Superior temporal gyrus (tissue), 1 donor: ENCODE results near the gene DDIT4.
"Not testable (repeated sequence)": the region's sequence is repeated elsewhere in the genome, so short reads cannot be mapped to it uniquely, and the experiment has no call there.

Experiments
- DNase-seq: peaks from one replicate; pipeline ENCODE4 v3.0.0-alpha.2; 2016; ENCODE audit errors: extremely low spot score

DDIT4 gene, protein sequence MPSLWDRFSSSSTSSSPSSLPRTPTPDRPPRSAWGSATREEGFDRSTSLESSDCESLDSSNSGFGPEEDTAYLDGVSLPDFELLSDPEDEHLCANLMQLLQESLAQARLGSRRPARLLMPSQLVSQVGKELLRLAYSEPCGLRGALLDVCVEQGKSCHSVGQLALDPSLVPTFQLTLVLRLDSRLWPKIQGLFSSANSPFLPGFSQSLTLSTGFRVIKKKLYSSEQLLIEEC

DNA sequence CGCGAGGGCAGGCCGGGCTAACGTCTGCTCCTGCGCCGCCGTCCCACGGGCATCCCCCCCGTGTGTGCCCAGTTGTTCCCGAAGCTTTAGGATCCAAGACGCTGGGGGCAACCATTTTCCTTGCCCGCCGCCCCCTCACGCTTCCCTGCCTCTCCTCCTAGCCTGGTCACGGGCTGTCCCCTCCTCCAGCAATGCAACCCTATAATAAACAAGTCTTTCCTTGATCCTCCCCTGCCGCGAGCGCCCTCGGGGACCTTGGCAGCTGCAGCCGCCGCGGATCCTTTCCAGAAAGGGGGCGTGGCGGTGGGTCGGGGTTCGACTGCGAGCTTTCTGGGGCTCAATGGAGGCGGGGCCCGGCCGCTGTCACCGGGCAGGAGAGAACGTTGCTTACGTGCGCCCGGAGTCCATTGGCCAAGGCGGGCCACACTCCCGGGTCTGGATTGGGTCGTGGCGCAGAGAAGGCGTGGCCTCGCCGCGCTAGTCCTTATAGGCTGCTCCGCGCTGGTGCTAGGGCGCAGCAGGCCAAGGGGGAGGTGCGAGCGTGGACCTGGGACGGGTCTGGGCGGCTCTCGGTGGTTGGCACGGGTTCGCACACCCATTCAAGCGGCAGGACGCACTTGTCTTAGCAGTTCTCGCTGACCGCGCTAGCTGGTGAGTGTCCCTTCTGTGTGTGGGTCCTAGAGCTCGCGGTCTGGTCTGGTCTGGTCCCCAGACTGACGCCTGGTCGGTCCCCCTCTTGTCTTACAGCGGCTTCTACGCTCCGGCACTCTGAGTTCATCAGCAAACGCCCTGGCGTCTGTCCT is at the start of gene DDIT4:
DDIT4 (plus strand) TSS at position 515 of the 803 bp plus-strand sequence. CDS start 293 bp downstream, outside the sequence.
- DNase-seq = peak; percentile 99

DNA sequence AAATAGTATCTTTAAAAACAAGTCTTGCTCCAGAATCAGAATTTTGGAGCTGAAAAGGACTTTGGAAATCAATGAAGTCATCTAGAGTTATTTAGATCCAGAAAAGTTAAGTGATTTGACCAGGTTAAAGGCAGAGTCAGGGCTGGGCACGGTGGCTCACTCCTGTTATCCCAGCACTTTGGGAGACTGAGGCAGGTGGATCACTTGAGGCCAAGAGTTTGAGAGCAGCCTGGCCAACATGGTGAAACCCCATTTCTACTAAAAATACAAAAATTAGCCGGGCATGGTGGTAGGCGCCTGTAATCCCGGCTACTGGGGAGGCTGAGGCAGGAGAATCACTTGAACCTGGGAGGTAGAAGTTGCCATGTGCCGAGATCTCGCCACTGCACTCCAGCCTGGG is 49.5 kb upstream of the DDIT4 start:
- DNase-seq = not testable (repeated sequence)

DNA sequence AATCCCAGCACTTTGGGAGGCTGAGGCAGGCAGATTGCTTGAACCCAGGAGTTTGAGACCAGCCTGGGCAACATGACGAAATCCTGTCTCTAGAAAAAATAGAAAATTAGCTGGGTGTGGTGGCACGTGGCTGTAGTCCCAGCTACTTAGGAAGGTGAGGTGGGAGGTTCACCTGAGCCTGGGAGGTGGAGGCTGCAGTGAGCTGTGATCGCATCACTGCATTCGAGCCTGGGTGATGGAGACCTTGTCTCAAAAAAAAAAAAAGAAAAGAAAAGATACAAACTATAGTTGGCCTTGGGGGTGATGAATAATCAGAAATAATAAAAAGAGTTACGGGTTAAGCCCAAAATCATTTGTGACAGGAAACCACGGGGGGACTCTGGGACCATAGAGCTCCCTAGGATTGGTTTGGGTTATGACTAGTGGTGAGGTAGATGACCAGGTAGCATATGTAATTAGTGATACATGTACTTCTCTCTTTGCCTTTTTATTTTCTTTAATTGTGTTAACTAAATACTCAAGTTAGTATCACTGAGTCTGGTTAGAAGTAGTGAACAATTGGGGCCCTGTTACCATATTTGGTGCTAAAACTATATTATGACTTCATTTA is 47.2 kb upstream of the DDIT4 start:
- DNase-seq = no peak

DNA sequence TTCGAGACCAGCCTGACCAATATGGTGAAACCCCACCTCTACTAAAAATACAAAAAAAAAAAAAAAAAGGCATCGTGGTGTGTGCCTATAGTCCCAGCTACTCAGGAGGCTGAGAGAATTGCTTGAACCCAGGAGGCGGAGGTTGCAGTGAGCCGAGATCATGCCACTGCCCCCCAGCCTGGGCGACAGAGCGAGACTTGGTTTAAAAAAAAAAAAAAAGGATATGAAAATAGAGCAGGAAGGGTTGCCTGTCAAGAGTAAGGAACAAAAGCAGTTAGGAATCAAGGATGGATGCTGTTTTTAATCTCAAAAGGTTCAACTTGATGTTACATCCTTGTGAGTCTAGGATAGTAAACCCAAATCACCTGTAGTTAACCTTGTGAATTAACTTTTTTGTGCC is 45.9 kb upstream of the DDIT4 start:
- DNase-seq = no peak

DNA sequence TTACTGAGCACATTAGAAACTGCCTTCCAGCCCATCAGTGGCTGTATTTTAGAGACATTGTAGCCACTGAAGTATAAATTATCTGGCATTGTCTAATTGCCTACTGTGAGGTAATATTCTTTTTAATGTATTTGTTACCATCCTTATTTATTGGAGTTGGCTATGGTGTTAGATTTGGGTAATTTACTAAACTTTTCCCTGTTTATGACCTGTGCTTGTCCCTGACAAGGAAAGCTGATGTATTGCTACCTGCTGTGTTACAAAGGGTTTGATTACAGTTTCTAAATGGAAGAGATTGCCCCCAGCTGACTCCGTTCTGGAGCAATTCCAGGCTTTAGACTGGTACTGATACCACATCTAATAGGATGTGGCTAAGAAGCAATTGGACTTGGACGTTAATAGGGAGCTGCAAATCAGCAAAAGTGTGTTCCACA is 45.4 kb upstream of the DDIT4 start:
- DNase-seq = no peak

DNA sequence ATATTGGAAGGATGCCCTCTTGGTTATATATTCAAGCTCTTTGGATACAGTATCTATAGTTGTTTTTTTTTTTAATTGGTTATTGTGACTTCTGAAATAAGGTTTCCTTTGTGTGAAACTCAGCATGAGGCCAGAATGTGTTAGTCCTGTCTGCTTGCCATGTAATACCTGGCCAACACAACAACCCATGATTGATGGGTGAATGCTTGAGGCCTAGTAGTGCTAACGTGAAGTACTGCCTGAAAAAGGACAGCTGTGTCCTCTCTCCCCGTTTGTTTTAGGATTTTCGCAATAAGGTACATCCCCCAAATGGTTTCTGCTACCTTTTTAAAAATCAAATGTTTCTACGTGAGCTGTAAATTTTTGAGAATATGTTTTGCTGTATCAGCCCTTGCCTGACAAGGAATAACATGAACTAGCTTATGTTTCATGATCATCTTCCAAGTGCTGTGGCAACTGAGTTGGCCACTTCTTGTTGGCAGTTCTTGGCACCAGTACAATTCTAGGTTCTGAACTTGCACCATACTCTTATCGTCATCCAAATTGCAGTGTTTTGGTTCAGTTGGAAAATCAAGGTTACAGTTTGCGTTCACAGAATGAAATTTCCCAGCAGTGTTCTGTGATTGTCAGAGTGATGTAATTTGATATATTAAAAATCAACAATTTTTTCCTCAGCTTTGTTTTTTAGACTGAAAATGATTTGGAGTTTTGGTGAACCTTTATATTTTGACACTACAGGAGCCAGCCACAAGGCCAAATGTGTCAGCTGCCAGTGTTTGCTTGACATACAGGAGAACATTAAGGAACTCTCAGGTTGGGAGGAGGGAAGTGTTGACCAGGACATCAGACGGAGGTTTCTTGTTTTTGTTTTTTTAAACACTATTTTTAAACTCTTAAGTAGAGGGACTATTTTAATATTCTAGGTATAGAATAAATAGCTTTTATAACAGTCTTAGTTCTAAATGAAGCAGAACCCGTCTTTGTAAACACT is 44.2 kb upstream of the DDIT4 start:
- no peak for DNase-seq

DNA sequence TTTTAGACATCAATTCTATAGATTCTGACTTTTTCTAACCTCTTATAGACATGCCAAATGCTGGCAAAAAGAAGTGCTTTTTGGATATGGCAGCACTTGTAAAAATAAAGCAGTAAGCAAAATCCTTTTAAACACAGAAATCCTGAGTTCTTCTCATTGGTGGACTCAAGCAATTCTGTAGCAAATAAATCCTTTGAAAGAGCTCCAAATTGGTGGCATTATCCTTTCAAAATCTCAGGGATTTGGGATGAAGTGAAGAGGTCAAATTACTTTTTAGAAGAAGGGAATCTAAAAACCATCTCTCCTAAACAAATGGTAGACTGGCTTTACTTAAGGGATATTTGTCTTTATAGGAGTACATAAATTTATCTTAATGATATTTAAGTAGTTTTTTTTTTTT is 40.1 kb upstream of the DDIT4 start:
- DNase-seq = no peak

DNA sequence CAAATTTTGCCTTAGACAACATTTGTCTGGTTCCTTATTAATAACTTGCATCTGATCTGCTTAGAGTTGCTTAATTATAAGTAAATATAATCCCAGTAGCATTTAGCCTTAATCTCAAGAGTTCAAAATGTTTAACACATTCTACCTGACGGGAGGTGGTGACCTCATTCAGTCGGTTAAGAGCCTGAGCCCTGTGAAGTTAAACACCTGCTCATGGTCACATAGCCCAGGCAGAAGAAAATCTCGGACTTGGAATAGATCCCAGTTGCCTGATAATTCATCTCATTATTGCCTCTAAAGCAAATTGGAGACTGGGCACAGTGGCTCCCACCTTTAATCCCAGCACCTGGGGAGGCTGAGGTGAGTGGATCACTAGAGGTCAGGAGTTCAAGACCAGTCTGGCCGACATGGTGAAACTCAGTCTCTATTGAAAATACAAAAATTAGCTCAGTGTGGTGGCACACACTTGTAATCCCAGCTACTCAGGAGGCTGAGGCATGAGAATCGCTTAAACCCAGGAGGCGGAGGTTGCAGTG is 39.1 kb upstream of the DDIT4 start:
- no peak for DNase-seq

DNA sequence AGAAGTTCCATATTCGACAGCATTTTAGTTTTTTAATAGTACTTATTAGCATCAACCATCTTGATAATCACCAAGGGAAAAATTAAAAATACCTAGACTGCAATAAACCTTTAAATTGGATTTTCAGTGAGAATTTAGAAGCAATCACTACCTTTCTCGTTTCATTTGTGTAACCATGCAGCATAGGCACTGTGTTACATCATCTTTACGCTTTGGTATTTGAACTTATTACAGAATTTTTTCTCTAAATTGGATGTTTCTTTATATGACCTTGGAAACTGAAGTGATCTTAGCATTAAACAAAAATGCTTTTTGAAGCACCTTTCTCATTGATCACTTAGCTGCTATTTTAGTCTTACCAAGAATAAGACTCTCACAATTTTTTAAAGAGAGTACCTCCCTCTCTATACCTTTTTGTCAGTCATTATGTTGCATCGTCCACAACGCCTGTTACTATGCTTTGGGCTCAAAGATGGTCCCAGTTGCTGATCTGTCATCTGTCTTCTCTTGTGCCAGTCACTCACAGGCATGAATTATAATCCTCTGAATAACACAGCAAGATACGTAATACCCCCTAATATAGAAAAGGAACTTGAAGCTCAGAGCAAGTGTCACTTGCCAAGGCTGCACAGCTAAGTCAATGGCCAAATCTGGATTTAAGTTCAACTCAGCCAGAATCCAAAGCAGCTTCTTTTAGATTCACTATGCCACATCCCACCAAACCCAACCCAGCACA is 38.0 kb upstream of the DDIT4 start:
- no peak for DNase-seq

DNA sequence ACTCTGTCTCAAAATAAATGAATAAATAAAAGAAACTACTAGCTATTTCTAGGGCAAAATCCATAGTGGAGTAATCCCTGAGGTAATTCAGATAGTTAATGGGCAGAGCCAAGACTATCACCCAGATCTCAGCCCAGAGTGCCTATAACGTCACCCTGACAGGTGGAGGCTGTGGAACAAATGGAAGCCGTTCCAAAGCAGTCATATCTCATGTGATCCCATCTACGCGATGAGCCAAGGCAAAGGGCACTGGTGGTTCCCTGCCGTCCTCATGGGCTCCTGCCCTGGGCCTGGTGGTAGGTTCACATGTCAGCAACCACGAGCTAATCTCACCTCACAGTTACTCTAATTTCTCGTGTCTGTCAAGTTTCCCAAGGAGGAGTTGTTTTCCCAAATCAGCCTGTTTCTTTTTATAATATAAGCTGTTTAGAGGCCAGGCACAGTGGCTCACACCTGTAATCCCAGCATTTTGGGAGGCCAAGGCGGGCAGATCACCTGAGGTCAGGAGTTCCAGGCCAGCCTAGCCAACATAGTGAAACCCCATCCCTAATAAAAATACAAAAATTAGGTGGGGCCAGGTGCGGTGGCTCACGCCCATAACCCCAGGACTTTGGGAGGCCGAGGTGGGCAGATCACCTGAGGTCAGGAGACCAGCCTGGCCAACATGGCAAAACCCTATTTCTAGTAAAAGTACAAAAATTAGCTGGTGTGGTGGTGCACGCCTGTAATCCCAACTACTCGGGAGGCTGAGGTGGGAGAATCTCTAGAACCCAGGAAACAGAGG is 35.1 kb upstream of the DDIT4 start:
- DNase-seq = no peak

DNA sequence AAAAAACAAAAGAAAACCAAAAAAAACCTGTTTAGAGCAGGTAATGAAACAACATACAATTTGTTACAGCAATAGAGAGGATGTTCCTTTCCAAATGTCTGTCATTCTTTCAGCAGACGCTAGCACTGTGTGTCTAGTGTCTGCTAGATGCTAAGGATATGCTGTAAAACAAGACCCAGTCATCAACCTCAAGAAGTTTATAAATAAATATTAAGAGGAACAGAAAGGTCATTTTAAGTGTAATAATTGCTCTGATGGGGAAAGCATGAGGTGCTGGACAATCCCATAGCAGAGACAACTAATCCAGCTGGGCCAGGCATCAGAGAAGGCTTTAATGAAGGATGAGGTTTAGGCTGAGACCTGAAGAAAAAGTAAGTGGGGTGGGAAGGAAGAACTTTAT is 34.3 kb upstream of the DDIT4 start:
- DNase-seq = no peak

DNA sequence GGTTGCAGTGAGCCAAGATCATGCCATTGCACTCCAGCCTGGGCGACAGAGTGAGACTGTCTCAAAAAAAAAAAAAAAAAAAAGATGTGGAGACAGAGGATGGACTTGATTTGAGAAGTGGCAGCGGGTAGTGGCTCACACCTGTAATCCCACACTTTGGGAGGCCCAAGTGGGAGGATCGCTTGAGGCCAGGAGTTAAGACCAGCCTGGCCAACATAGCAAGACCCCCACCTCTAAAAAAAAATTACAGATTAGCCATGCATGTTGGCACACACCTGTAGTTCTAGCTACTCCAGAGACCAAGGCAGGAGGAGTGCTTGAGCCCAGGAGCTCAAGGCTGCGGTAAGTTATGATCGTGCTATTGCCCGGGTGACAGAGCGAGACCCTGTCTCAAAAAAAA is 33.4 kb upstream of the DDIT4 start:
- no peak for DNase-seq

DNA sequence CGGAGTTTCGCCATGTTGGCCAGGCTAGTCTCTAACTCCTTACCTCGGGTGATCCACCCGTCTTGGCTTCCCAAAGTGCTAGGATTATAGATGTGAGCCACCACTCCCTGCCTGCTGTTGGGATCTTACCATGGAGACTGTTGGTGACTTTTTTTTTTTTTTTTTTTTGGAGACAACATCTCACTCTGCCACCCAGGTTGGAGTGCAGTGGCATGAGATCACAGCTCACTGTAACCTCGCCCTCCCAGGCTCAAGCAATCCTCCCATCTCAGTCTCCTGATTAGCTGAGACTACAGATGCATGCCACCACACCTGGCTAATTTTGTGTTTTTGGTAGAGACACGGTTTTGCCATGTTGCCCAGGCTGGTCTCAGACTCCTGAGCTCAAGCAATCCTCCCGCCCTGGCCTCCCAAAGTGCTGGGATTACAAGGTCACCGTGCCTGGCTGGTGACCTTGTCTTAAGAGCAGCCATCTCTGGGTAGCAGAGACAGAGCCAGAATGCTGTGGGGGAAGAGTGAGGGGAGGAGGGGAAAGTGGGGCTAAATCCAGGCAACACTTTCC is 32.0 kb upstream of the DDIT4 start:
- DNase-seq = no peak

DNA sequence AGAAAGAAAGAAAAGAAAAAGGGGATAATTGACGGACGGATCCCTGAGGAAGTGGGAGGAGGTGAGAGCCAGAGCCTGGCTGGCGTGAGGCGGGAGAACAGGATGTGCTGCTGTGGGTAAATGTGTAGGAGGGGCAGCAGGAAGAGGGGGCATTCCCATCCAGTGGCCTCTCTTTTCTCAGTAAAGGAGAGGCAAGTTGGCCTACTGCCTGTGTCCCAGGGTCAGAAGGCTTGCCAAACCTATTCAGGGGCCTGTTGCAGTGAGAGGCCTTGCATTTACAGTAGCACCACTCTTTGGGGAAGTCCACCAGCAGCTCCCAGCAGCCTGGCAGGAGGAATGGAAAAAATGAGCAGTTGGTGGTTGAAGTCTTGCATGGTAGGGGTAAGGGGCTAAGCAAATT is 31.0 kb upstream of the DDIT4 start:
- peak; percentile 26 for DNase-seq

DNA sequence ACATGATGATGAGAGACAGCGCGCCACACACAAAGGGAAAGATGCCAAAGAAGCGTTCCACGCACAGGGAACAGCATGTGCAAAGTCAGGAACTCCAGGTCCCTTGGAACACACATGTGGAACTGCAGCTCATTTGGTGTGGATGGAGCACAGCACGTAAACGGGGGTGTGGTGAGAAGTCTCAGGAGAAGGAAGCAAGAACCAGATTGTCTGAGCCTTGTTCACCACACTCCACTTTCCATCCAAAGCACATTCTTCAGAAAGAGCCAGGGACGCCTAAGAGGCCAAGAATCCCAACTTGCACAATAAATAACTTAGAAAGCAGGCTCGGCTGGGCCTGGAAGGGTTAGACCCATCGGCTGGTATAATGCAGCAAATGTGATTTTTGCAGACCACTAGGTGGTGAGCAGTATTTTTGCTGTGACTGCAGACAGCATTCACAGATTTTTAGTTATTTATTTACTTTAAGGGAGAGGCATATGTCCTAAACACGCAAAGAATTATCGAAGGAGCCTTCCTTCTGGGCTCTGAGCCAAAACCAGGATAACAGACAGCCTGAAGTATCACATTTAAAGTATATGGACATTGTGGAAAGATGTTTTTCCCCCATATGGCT is 29.8 kb upstream of the DDIT4 start:
- peak; percentile 67 for DNase-seq

DNA sequence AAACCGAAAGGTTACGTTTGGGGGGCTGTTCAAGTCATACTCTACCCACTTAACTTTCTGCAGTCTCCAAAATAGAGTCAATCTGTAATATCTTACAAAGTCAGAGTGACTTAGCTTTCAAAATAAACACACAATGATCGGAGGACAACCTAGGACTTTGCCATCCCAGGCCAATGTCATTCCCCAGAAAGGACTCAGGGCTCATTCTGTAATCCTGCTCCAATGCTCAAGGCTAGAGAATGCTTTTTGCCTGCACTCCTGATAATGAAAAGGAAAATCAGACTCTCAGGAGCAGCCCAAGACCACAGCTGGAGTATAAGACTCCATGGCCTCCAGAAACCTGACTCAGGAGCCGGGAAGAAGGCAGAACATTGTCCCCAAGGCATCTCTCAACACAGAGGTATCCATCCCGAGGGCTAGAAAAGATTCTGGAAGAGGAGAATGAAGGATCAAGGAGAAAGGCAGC is 29.1 kb upstream of the DDIT4 start:
- DNase-seq = no peak

DNA sequence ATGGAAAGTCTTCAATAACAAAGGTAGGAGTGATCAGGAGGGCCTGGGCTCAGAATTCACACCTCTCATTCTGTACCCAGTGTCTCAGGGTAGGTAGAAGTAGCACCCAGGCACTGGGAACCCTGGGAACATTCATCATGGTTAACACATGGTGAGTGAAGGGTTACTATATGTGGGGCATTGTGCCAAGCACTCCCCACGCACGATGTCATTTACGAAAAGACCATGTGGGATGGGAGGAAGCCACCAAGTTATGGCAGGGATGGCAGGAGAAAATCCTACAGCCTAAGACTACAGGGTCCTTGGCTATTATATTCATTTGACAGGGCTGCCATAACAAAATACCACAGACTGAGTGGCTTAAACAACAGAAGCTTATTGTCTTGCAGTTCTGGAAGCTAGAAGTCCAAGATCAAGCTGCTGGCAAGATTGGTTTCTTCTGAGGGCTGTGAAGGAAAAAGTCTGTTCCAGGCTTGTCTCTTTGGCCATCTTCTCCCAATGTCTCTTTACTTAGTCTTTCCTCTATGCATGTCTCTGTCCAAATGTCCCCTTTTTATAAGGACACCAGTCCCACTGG is 27.7 kb upstream of the DDIT4 start:
- DNase-seq = peak; percentile 34

DNA sequence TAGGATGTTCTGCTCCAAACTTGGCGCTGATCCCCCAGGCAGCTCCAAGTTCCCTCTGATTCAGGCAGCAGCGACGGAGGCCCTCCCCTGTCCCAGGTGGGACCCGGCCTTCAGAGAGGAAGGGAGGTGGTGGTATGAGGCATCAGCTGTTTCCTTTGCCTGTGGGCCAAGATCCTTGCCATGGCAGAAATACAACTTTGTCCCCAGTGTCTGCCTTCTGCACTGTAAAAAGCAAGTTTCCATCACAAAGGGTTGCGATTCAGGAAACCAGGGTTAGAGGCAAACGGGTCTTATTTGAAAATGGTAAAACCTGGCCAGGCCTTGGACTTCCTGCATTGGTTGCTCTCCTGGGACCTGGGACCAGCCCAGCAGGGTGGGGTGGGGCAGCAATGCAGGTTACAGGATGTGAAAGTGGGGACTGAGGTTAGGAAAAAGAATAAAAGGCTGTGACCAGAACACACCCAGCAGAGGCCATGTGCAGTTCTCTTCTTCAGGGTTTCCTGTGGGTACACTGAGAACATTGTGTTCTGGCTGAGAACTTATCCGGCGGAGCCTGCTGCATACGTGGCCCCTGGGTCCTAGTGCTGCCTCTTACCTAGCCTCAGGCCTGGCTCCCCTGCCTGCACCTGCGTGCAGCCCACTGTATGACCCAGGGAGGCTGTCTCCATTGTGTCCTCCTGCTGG is 25.1 kb upstream of the DDIT4 start:
- DNase-seq = peak; percentile 91
